Caco-2 (cell line): ENCODE measurements around the gene KIF26B. TPM values are rescaled to one million over a fixed set of nuclear protein-coding genes. Genes with fewer than 3 reads are reported as not detected.

Source experiments
- BruUV-seq: library from RNA; stranded (reverse); fragments of 400-500 nt; replicated peaks from 2 replicates; lab custom pipeline; 2021; lab: Mats Ljungman, UMichigan
- CTCF ChIA-PET: fragments of 300-600 bp; sonication (Branson Sonifier 250); formaldehyde crosslinking; loops from one replicate; lab custom pipeline; 2022; ENCODE audit warnings: antibody characterized with exemption; lab: Charles Lee
- POLR2A ChIA-PET: fragments of 300-600 bp; sonication (Branson Sonifier 250); formaldehyde crosslinking; loops from one replicate; lab custom pipeline; 2022; ENCODE audit warnings: antibody characterized with exemption; lab: Charles Lee
- DNase-seq, 2 experiments: peaks; one replicate each; pipeline versions ENCODE4 v3.0.0 to v3.0.0-alpha.2; 2020 to 2022
- H3K27me3 ChIP-seq: replicated peaks from 2 replicates; pipeline ENCODE4 v1.6.0; 2011; ENCODE audit warnings: low read length; ENCODE audit not compliant: control insufficient read depth, insufficient read depth
- H3K36me3 ChIP-seq: 2 replicates; pipeline ENCODE4 v1.5.1; 2011; ENCODE audit warnings: low read length; ENCODE audit not compliant: control insufficient read depth, insufficient read depth
- H3K4me1 ChIP-seq: fragments of 250-450 bp; sonication (Bioruptor Pico); 2 replicates; pipeline ENCODE4 v1.5.1; 2020; ENCODE audit warnings: mild to moderate bottlenecking
- H3K4me3 ChIP-seq: 2 replicates; pipeline ENCODE4 v1.5.1; 2011; ENCODE audit warnings: low read depth, mild to moderate bottlenecking, control low read depth, low read length
- H3K9me3 ChIP-seq: fragments of 250-450 bp; sonication (Bioruptor Pico); 2 replicates; pipeline ENCODE4 v1.5.1; 2020; ENCODE audit warnings: mild to moderate bottlenecking, moderate library complexity
- H3K27ac Mint-ChIP-seq: one replicate; pipeline ENCODE4 v1.8.0; 2022; ENCODE audit warnings: mixed read lengths; ENCODE audit not compliant: unreplicated experiment
- H3K27me3 Mint-ChIP-seq: one replicate; pipeline ENCODE4 v1.8.0; 2022; ENCODE audit warnings: mixed read lengths; ENCODE audit not compliant: insufficient read depth, unreplicated experiment
- H3K36me3 Mint-ChIP-seq: one replicate; pipeline ENCODE4 v1.8.0; 2022; ENCODE audit warnings: mild to moderate bottlenecking, mixed read lengths; ENCODE audit not compliant: insufficient read depth, unreplicated experiment
- H3K4me1 Mint-ChIP-seq: one replicate; pipeline ENCODE4 v1.8.0; 2022; ENCODE audit warnings: low read depth, mixed read lengths; ENCODE audit not compliant: unreplicated experiment
- H3K4me3 Mint-ChIP-seq: one replicate; pipeline ENCODE4 v1.8.0; 2022; ENCODE audit warnings: mild to moderate bottlenecking, moderate library complexity, mixed read lengths; ENCODE audit not compliant: unreplicated experiment
- H3K9me3 Mint-ChIP-seq: one replicate; pipeline ENCODE4 v1.8.0; 2022; ENCODE audit warnings: mixed read lengths; ENCODE audit not compliant: unreplicated experiment
- CTCF ChIP-seq, 2 experiments: fragments of 200-600 bp in 1 of 2; IDR thresholded peaks; 1 replicate in 1 of 2; 2 replicates in 1 of 2; pipeline versions ENCODE4 v1.5.1 to v1.8.0; 2011 to 2022; ENCODE audit warnings: antibody characterized with exemption in 1 of 2, control low read depth in 1 of 2, inconsistent platforms in 1 of 2, low read depth in 1 of 2, low read length in 1 of 2, mild to moderate bottlenecking in 1 of 2, moderate library complexity in 1 of 2; ENCODE audit not compliant: insufficient read depth in 1 of 2, severe bottlenecking in 1 of 2, unreplicated experiment in 1 of 2
- intact Hi-C: fragments of 100-400 bp; cut with micrococcal nuclease; formaldehyde crosslinking; loops from one replicate; pipeline ENCODE4 v1.10.0; 2022; ENCODE audit not compliant: unreplicated experiment
- total RNA-seq: library from RNA; stranded (reverse); gene quantifications from 2 replicates; pipeline ENCODE4 v1.2.3, GENCODE V29; 2022

Gene KIF26B
- total RNA-seq, 1 experiment from 2014 or later, result 4.9 TPM

- Histone ChIP-seq H3K9me3 (no peaks in the 10 kb centered on the region), H3K36me3 (no peaks in the 10 kb centered on the region), H3K4me3 (no peak overlapping the region), H3K27me3 (no peaks in the 10 kb centered on the region), H3K4me1 (peaks cover 8% of the 10 kb centered on the region; the same call in 1 of the 2 replicates)
- Mint-ChIP-seq H3K4me3 (no peak overlapping the region), H3K27me3 (no peaks in the 10 kb centered on the region), H3K27ac (peak overlapping the region; percentile 69), H3K36me3 (peaks cover 10% of the 10 kb centered on the region), H3K4me1 (peaks cover 17% of the 10 kb centered on the region), H3K9me3 (no peaks in the 10 kb centered on the region)
- ChIA-PET CTCF (no interaction called here), POLR2A (no interaction called here)
- DNase-seq, result peak; percentile 27 to 72
- TF ChIP-seq CTCF (IDR thresholded peaks at IDR 0.05; ENCODE audit: insufficient read depth in 1 of 2, low read depth in 1 of 2, low read length in 1 of 2, severe bottlenecking in 1 of 2, unreplicated experiment in 1 of 2), result no peak
- intact Hi-C loops, result no loop called here
- no TSS peak for BruUV-seq
Measured at GRCh38 chr1:245195398-245195797, 40.6 kb downstream of the KIF26B start.

- Mint-ChIP-seq H3K27me3 (no peaks in the 10 kb centered on the region), H3K27ac (no peak overlapping the region), H3K9me3 (no peaks in the 10 kb centered on the region), H3K4me3 (no peak overlapping the region), H3K4me1 (peaks cover 17% of the 10 kb centered on the region), H3K36me3 (peaks cover 10% of the 10 kb centered on the region)
- no TSS peak for BruUV-seq
- no peaks in the 10 kb centered on the region for H3K27me3 ChIP-seq
- no peaks in the 10 kb centered on the region for H3K9me3 ChIP-seq
- no peak for DNase-seq
- CTCF ChIA-PET, result no interaction called here
- POLR2A ChIA-PET, result no interaction called here
- H3K4me1 ChIP-seq, result peaks cover 8% of the 10 kb centered on the region; the same call in 1 of the 2 replicates
- intact Hi-C loops, result no loop called here
- no peak overlapping the region for H3K4me3 ChIP-seq
- no peak for TF ChIP-seq CTCF (IDR thresholded peaks at IDR 0.05; ENCODE audit: insufficient read depth in 1 of 2, low read depth in 1 of 2, low read length in 1 of 2, severe bottlenecking in 1 of 2, unreplicated experiment in 1 of 2)
- no peaks in the 10 kb centered on the region for H3K36me3 ChIP-seq
Measured at GRCh38 chr1:245197121-245197520, 42.3 kb downstream of the KIF26B start.

GRCh38 chr1:245197911-245198379 lies 43.2 kb downstream of the KIF26B start:
- H3K4me3 Mint-ChIP-seq, result no peak overlapping the region
- H3K27ac Mint-ChIP-seq, result no peak overlapping the region
- Histone ChIP-seq H3K4me1 (peaks cover 8% of the 10 kb centered on the region; the same call in 1 of the 2 replicates), H3K9me3 (no peaks in the 10 kb centered on the region), H3K4me3 (no peak overlapping the region), H3K27me3 (no peaks in the 10 kb centered on the region), H3K36me3 (no peaks in the 10 kb centered on the region)
- no peak for TF ChIP-seq CTCF (IDR thresholded peaks at IDR 0.05; ENCODE audit: insufficient read depth in 1 of 2, low read depth in 1 of 2, low read length in 1 of 2, severe bottlenecking in 1 of 2, unreplicated experiment in 1 of 2)
- peaks cover 10% of the 10 kb centered on the region for H3K36me3 Mint-ChIP-seq
- intact Hi-C loops, result no loop called here
- ChIA-PET CTCF (no interaction called here), POLR2A (no interaction called here)
- no peaks in the 10 kb centered on the region for H3K27me3 Mint-ChIP-seq
- no peaks in the 10 kb centered on the region for H3K9me3 Mint-ChIP-seq
- peaks cover 17% of the 10 kb centered on the region for H3K4me1 Mint-ChIP-seq
- DNase-seq, result no peak
- BruUV-seq, result no TSS peak
